T-helper 17 cell (primary cell): ENCODE results near the gene TP53BP2. TPM values are rescaled to one million over a fixed set of nuclear protein-coding genes. Genes with fewer than 3 reads are reported as not detected.
A peak's percentile ranks its signal among the peaks of the same experiment; 100 is the strongest.

Experiments
- ATAC-seq: fragments of 150-1000 bp; cut with Tn5 transposase; 2 replicates; pipeline ENCODE4 v1.10.0; 2021; ENCODE audit warnings: mild to moderate bottlenecking, moderate library complexity
- DNase-seq, 3 donors: peaks; one replicate each; pipeline versions ENCODE4 v3.0.0 to v3.0.0-alpha.2; 2020 to 2021
- H3K9me3 ChIP-seq: one replicate; pipeline ENCODE4 v1.7.0; 2013; ENCODE audit warnings: low read length, mild to moderate bottlenecking; ENCODE audit not compliant: control insufficient read depth, poor library complexity, severe bottlenecking
- H3K27ac Mint-ChIP-seq: one replicate; pipeline ENCODE4 v1.8.0; 2022; ENCODE audit warnings: mild to moderate bottlenecking, moderate library complexity, mixed read lengths
- H3K27me3 Mint-ChIP-seq: one replicate; pipeline ENCODE4 v1.8.0; 2022; ENCODE audit warnings: mixed read lengths
- H3K36me3 Mint-ChIP-seq: one replicate; pipeline ENCODE4 v1.8.0; 2022; ENCODE audit warnings: low read depth, mixed read lengths
- H3K4me1 Mint-ChIP-seq: one replicate; pipeline ENCODE4 v1.8.0; 2022; ENCODE audit warnings: mild to moderate bottlenecking, mixed read lengths
- H3K4me3 Mint-ChIP-seq: one replicate; pipeline ENCODE4 v1.8.0; 2022; ENCODE audit warnings: mild to moderate bottlenecking, moderate library complexity, mixed read lengths
- total RNA-seq, 4 donors: library from RNA in 2 of 4; stranded (reverse) in 2 of 4; gene quantifications; one replicate each; pipeline ENCODE4 v1.2.3 and lab custom pipeline; 2022 to 2026

Gene TP53BP2
- total RNA-seq, 2 donors from 2014 or later, result 97.6 to 136 TPM

- H3K4me3 Mint-ChIP-seq, result no peak overlapping the region
- DNase-seq (no peak), ATAC-seq (no peak)
- peak overlapping the region; percentile 89 for H3K27ac Mint-ChIP-seq
- peaks cover 56% of the 10 kb centered on the region for H3K4me1 Mint-ChIP-seq
- H3K36me3 Mint-ChIP-seq, result peaks cover 10% of the 10 kb centered on the region
- no peaks in the 10 kb centered on the region for H3K9me3 ChIP-seq
- H3K27me3 Mint-ChIP-seq, result no peaks in the 10 kb centered on the region
Measured at GRCh38 chr1:223729906-223730305, 115.8 kb downstream of the TP53BP2 start.

Other genes with a start within 250 kb of the TP53BP2 start
- under 1 TPM; 0.60 to 0.91 TPM for gene CAPN8, start 180.2 kb downstream of the TP53BP2 start, total RNA-seq
- 100 to 1,000 TPM; 218 to 220 TPM for gene CAPN2, start 133.4 kb downstream of the TP53BP2 start, total RNA-seq